GM12872 (cell line): Measurements from ENCODE around the gene TIAL1.

Experiments
- TF ChIP-seq, protein P1 (sequence below): IDR thresholded peaks from 3 replicates; pipeline ENCODE4 v1.5.1; 2011; ENCODE audit warnings: low read depth, mild to moderate bottlenecking, low read length, moderate library complexity; ENCODE audit not compliant: insufficient read depth

Gene TIAL1

DNA sequence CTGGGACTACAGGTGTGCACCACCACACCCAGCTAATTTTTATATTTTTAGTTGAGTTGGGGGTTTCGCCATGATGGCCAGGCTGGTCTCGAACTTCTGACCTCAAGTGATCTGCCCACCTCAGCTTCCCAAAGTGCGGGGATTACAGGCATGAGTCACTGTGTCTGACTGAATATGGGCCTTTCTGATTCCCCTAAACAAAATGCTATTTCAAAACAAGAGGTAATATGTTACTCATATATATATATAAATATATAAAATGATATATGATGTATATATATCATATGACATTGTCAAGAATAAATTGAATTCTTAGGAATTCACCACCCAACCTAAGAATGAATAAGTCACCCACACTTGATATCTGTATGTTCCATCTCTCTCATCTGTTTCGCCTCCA lies 12.8 kb upstream of the TIAL1 start:
- TF ChIP-seq, protein P1, sequence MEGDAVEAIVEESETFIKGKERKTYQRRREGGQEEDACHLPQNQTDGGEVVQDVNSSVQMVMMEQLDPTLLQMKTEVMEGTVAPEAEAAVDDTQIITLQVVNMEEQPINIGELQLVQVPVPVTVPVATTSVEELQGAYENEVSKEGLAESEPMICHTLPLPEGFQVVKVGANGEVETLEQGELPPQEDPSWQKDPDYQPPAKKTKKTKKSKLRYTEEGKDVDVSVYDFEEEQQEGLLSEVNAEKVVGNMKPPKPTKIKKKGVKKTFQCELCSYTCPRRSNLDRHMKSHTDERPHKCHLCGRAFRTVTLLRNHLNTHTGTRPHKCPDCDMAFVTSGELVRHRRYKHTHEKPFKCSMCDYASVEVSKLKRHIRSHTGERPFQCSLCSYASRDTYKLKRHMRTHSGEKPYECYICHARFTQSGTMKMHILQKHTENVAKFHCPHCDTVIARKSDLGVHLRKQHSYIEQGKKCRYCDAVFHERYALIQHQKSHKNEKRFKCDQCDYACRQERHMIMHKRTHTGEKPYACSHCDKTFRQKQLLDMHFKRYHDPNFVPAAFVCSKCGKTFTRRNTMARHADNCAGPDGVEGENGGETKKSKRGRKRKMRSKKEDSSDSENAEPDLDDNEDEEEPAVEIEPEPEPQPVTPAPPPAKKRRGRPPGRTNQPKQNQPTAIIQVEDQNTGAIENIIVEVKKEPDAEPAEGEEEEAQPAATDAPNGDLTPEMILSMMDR: no peak

DNA sequence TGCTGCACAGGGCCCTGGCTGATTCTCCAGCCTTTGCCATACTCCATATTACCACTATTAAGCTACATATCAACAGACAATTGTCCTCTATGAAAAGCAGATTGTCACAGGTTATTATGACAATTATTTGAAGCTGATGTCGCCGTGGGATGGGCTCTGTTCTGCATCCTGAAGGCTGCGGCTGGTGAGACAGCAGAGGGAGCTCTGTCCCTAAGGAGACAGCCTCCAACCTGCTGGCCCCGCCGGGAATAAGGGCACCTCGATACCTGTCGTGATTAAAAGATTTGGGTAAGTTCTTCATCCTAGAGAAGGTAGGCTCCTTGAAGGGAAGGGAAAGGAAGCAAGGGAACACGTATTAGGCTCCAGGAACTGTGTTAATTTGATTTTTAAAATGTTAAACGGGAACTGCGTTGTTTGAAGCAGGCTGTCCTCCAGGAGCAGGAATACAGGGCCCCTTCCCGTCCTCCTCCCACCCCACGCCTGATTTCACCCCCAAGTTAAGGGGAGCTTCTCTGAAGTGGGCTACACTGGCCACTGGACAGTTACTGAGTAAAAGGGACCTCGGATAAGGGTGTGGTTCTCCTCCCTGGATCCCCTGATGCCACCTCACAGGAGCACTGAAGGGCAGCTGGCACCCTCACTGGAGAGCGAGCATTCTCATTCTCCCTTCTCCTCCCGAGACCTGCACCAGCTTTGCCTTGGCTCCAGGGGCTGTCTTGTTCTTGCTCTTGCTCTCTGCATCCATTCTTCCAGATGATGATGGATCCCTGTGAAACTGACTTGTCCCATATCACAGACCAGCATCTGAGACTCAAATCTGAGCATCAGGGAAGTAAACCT lies 11.8 kb upstream of the TIAL1 start:
- TF ChIP-seq, protein P1: peak; percentile 28; the same call in 1 of the 3 replicates

DNA sequence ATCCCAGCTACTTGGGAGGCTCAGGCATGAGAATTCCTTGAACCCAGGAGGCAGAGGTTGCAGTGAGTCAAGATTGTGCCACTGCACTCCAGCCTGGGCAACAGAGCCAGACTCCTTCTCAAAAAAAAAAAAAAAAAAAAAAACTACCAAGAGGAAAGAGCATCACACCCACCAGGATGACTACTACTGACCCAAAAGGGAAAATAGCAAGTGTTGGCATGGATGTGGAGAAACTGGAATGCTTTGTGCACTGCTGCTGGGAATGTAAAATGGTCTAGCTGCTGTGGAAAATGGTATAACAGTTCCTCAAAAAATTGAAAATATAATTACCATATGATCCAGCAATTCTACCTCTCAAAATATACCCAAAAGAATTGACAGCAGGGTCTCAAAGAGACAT lies 7.7 kb upstream of the TIAL1 start:
- TF ChIP-seq, protein P1: no peak

DNA sequence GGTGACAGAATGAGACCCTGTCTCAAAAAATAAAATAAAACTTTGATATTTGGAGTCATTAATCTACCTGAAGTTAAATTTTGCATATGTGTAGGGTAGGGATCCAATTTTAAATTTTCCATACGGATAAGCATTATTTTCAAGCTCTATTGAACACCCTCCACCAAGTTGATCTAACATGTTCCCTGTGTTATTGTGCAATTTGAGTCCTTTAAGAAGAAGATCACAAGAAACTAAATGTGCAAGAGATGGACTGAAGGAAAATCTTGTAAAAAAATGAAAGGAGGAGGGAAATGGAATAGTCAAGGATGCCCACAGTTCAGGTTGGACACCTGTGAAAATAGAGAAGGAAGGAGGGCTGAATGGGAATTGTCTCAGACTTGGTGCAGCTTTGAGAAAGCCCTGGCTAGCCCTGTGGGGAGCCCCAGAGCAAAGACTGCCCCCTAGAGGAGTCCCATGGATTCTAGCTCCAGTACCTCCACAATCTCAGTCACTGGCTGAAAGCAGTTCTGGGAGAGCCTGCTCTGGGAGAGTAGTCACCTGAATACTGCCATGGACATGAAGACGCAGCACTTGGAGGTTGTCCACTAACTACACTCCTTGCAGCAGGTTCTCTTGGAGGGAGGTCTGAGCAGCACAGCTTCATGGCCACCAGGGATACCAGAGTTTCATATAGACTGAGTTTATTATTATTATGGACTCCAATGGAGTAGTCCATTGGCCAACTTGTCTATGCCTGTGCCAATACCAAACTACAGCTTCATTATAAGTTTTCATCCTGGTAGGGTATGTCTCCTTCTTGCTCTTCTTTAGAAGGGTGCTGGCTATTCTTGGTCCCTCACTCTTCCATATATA lies 5.7 kb upstream of the TIAL1 start:
- TF ChIP-seq, protein P1: peak; percentile 81

DNA sequence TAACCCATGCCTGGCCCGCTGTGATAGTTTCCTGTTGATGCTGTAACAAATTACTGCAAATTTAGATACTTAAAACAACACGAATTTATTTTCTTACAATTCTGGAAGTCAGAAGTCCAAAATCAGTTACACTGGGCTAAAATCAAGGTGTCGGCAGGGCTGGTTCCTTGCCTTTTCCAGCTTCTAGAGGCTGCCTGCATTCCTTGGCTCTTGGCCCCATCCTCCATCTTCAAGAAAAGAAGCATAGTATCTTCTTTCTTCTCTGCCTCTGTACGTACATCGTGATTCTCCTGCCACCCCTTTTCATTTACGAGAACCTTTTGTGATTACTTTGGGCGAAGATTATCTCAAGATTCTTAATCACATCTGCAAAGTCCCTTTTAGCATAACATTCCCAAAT lies 1.6 kb upstream of the TIAL1 start:
- TF ChIP-seq, protein P1: no peak

DNA sequence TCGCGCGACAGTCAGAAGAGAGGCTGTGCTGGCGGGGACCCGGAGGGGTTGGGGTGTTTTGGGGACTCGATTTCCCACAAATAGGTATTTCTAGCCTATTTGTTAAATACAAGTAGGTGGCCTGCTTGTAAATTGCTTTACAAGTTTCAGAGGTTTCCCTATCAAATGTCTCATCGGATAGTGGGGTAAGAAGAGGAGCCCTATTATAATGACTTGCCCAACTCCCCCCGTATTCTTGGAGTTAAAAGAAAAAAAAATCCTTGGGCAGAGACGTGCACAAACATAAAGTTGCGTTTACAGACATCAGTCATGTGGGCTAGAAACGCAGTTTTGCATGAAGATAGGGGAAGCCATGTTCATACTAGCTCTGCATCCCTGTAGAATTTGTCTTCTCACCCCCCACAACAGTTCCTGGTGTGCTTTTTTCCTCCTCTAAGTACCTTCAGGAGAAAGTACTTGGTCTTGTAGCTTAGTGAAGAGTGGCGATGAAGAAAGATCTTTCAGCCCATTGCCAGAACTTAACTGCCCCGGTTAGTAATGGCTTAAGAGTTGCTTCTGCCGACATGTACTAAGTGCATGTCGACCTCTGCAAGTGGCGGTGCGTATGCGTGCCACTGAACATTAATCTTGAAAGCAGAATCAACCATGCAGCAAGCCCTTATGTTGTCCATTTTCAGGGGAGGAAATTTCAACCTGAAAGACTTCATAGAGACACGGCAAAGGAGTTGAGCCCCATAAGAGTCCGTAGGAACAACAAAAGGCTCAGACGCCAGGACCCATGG lies 832 bp upstream of the TIAL1 start:
- TF ChIP-seq, protein P1: no peak
